A549 (cell line): ENCODE data around the gene PPFIA2. TPM values are rescaled to one million over a fixed set of nuclear protein-coding genes. Genes with fewer than 3 reads are reported as not detected.

ENCODE experiments used
- ATAC-seq, 2 experiments: fragments of 200-7000 bp in 1 of 2; fragments of >200 bp in 1 of 2; cut with Nextera tagmentation in 1 of 2; cut with Tn5 transposase in 1 of 2; 3 replicates each; pipeline versions ENCODE4 v1.8.0 to v1.9.1; 2018 to 2020; ENCODE audit warnings: mild to moderate bottlenecking in 1 of 2, moderate library complexity in 1 of 2
- CTCF ChIA-PET: fragments of 300-600 bp; sonication (Branson Sonifier 250); formaldehyde crosslinking; extraction: SDS; loops from one replicate; lab custom pipeline; 2021; ENCODE audit warnings: antibody characterized with exemption, inconsistent platforms; lab: Yijun Ruan, JAX
- POLR2A ChIA-PET: fragments of 350-600 bp; formaldehyde crosslinking; extraction: SDS; loops from one replicate; lab custom pipeline; 2021; ENCODE audit warnings: antibody characterized with exemption, inconsistent platforms; lab: Yijun Ruan, JAX
- DNase-seq, 2 experiments: peaks; one replicate each; pipeline versions ENCODE4 v3.0.0 to v3.0.0-alpha.2; 2011 to 2016; ENCODE audit warnings: low read depth in 1 of 2, low spot score in 1 of 2
- FAIRE-seq: peaks from 2 replicates; lab custom pipeline; 2011; peaks lifted over from hg19 to GRCh38; lab: Jason Lieb, UNC
- H3K27ac ChIP-seq, 2 experiments: fragments of >200 bp; sonication (Bioruptor Twin); formaldehyde crosslinking; 3 replicates each; pipeline ENCODE4 v1.5.1; 2016 to 2017
- H3K4me1 ChIP-seq: fragments of >200 bp; sonication (Bioruptor Twin); formaldehyde crosslinking; 3 replicates; pipeline ENCODE4 v1.6.1; 2016
- H3K4me2 ChIP-seq: fragments of >200 bp; sonication (Bioruptor Twin); formaldehyde crosslinking; 3 replicates; pipeline ENCODE4 v1.6.1; 2016
- H3K4me3 ChIP-seq: fragments of >200 bp; sonication (Bioruptor Twin); formaldehyde crosslinking; 3 replicates; pipeline ENCODE4 v1.5.1; 2016
- H3K9me3 ChIP-seq: fragments of >200 bp; sonication (Bioruptor Twin); formaldehyde crosslinking; 3 replicates; pipeline ENCODE4 v1.6.1; 2016
- ATOH8 ChIP-seq: fragments of 250-450 bp; sonication (Bioruptor Pico); IDR thresholded peaks from 2 replicates; pipeline ENCODE4 v1.5.0; 2020; ENCODE audit warnings: low read depth, mild to moderate bottlenecking, moderate library complexity
- BCL3 ChIP-seq: fragments of >200 bp; sonication (Bioruptor Twin); formaldehyde crosslinking; IDR thresholded peaks from 3 replicates; pipeline ENCODE4 v1.6.1; 2016
- CEBPB ChIP-seq, 2 experiments: fragments of >200 bp in 1 of 2; sonication (Bioruptor Twin) in 1 of 2; formaldehyde crosslinking in 1 of 2; IDR thresholded peaks; 2 replicates each; pipeline ENCODE4 v1.6.1; 2012 to 2016
- ESRRA ChIP-seq: fragments of 150-350 bp; IDR thresholded peaks from 2 replicates; pipeline ENCODE4 v1.6.1; 2014; ENCODE audit warnings: mild to moderate bottlenecking, low read length, borderline replicate concordance
- HES2 ChIP-seq: fragments of >200 bp; sonication (Bioruptor Twin); formaldehyde crosslinking; IDR thresholded peaks from 2 replicates; pipeline ENCODE4 v1.6.1; 2016
- HEYL ChIP-seq: fragments of 250-450 bp; sonication (Bioruptor Pico); IDR thresholded peaks from 2 replicates; pipeline ENCODE4 v1.8.0; 2021; ENCODE audit warnings: mild to moderate bottlenecking, moderate library complexity
- HOXB5 ChIP-seq: fragments of 250-450 bp; sonication (Bioruptor Pico); IDR thresholded peaks from 2 replicates; pipeline ENCODE4 v1.5.0; 2020; ENCODE audit warnings: mild to moderate bottlenecking, moderate library complexity
- JUNB ChIP-seq: fragments of >200 bp; sonication (Bioruptor Twin); formaldehyde crosslinking; IDR thresholded peaks from 2 replicates; pipeline ENCODE4 v1.6.1; 2016
- MAX ChIP-seq: IDR thresholded peaks from 2 replicates; pipeline ENCODE4 v1.6.1; 2012
- MYC ChIP-seq: IDR thresholded peaks from 2 replicates; pipeline ENCODE4 v1.6.1; 2012; ENCODE audit warnings: mild to moderate bottlenecking, inconsistent platforms, low read length, improper control_type of control experiment, borderline replicate concordance
- NR3C1 ChIP-seq: fragments of >200 bp; sonication (Bioruptor Twin); formaldehyde crosslinking; IDR thresholded peaks from 3 replicates; pipeline ENCODE4 v1.6.1; 2017
- PBX3 ChIP-seq: IDR thresholded peaks from 2 replicates; pipeline ENCODE4 v1.6.1; 2012
- RARB ChIP-seq: fragments of 250-450 bp; sonication (Bioruptor Pico); IDR thresholded peaks from 2 replicates; pipeline ENCODE4 v1.8.0; 2021; ENCODE audit warnings: mild to moderate bottlenecking, moderate library complexity
- RCOR1 ChIP-seq: fragments of 150-350 bp; IDR thresholded peaks from 2 replicates; pipeline ENCODE4 v1.6.1; 2014; ENCODE audit warnings: antibody characterized with exemption, low read length, low read depth
- SREBF2 ChIP-seq: fragments of 450-650 bp; IDR thresholded peaks from 2 replicates; pipeline ENCODE4 v1.6.1; 2014; ENCODE audit warnings: mild to moderate bottlenecking, moderate library complexity
- TFCP2L1 ChIP-seq: fragments of 250-450 bp; sonication (Bioruptor Pico); IDR thresholded peaks from 2 replicates; pipeline ENCODE4 v1.5.0; 2021; ENCODE audit warnings: mild to moderate bottlenecking
- TP53 ChIP-seq: fragments of 250-450 bp; sonication (Bioruptor Pico); IDR thresholded peaks from 2 replicates; pipeline ENCODE4 v1.5.0; 2021; ENCODE audit warnings: mild to moderate bottlenecking, moderate library complexity
- ZNF302 ChIP-seq: fragments of 250-450 bp; sonication (Bioruptor Pico); IDR thresholded peaks from 2 replicates; pipeline ENCODE4 v1.9.0; 2021; ENCODE audit warnings: inconsistent platforms, mild to moderate bottlenecking, moderate library complexity
- ZSCAN20 ChIP-seq: fragments of 250-450 bp; sonication (Bioruptor Pico); IDR thresholded peaks from 2 replicates; pipeline ENCODE4 v1.8.0; 2022; ENCODE audit warnings: mild to moderate bottlenecking, moderate library complexity
- WGBS: methylation state at CpG from one replicate; pipeline ENCODE4 v1.1.6; 2017; ENCODE audit errors: missing lambda C conversion rate; 5-methylcytosine and 5-hydroxymethylcytosine counted together
- polyA plus RNA-seq, 4 experiments: library from polyadenylated mRNA; depleted of rRNA in 3 of 4; stranded (reverse); fragments of >200 nt; fragmentation: RNase III in 1 of 4; extraction: RNeasy Plus Mini Kit Qiagen cat#74134 plus additional on column Dnase treatment in 1 of 4; gene quantifications; 2 replicates in 3 of 4; 3 replicates in 1 of 4; pipeline ENCODE4 v1.2.3, GENCODE V29; 2011 to 2017

PPFIA2 gene
- polyA plus RNA-seq, 2 of the 4 experiments (the other 2 are of a cell fraction) = not detected

GRCh38 chr12:81377771-81378170, 381.4 kb downstream of the PPFIA2 start:
- ChIA-PET CTCF (interaction anchor here (0.7 kb wide), 1 partner anchor 29 kb away, joined by 4 read pairs; no protein-coding TSS in a partner anchor), POLR2A (no interaction called here)
- H3K4me2 ChIP-seq = no peak overlapping the region
- no peak overlapping the region for H3K4me3 ChIP-seq
- H3K9me3 ChIP-seq = no peaks in the 10 kb centered on the region
- WGBS = 32% methylated on average over 4 of the region's 4 CpGs
- ATAC-seq (no peak), FAIRE-seq (no peak), DNase-seq (no peak)
- no peak overlapping the region for H3K27ac ChIP-seq
- no peaks in the 10 kb centered on the region for H3K4me1 ChIP-seq
- TF ChIP-seq HEYL (CRISPR knock-in tag) (no peak), BCL3 (no peak), ZSCAN20 (CRISPR knock-in tag) (no peak), NR3C1 (no peak), RCOR1 (no peak), MAX (no peak), RARB (CRISPR knock-in tag) (no peak), PBX3 (no peak), HOXB5 (CRISPR knock-in tag) (no peak), JUNB (no peak), HES2 (no peak), TP53 (CRISPR knock-in tag) (no peak), TFCP2L1 (no peak), MYC (no peak)
- TF ChIP-seq, all 56 proteins: peak for 0

- Histone ChIP-seq H3K9me3 (no peaks in the 10 kb centered on the region), H3K4me3 (no peak overlapping the region), H3K4me1 (no peaks in the 10 kb centered on the region), H3K4me2 (no peak overlapping the region), H3K27ac (no peak overlapping the region)
- WGBS = 22% methylated on average over 3 of the region's 3 CpGs
- FAIRE-seq = no peak
- no peak for ATAC-seq
- CTCF ChIA-PET = no interaction called here
- DNase-seq = no peak
- TF ChIP-seq RARB (CRISPR knock-in tag) (no peak), TFCP2L1 (no peak)
- POLR2A ChIA-PET = no interaction called here
These were observed 383.2 kb downstream of the PPFIA2 start for GRCh38 chr12:81375969-81376368.

GRCh38 chr12:81370456-81370855, 388.7 kb downstream of the PPFIA2 start:
- TF ChIP-seq ATOH8 (CRISPR knock-in tag) (no peak), ZNF302 (CRISPR knock-in tag) (no peak), NR3C1 (no peak), TFCP2L1 (no peak), SREBF2 (no peak), ESRRA (no peak), HEYL (CRISPR knock-in tag) (no peak), CEBPB (IDR thresholded peaks at IDR 0.05) (no peak)
- ATAC-seq = no peak
- Histone ChIP-seq H3K4me3 (no peak overlapping the region), H3K27ac (no peak overlapping the region), H3K9me3 (no peaks in the 10 kb centered on the region), H3K4me1 (no peaks in the 10 kb centered on the region), H3K4me2 (no peak overlapping the region)
- ChIA-PET POLR2A (no interaction called here), CTCF (no interaction called here)
- WGBS = 49% methylated on average over 1 of the region's 1 CpG
- no peak for FAIRE-seq
- DNase-seq = no peak
